GM18861 (cell line): ENCODE results near the gene RXFP3.
"Not testable (repeated sequence)": the region's sequence is repeated elsewhere in the genome, so short reads cannot be mapped to it uniquely, and the experiment has no call there.

ENCODE experiments used
- ATAC-seq: cut with Tn5 transposase; IDR thresholded peaks from one replicate; pipeline ENCODE4 v1.9.1; 2021; ENCODE audit not compliant: unreplicated experiment

The RXFP3 gene, protein sequence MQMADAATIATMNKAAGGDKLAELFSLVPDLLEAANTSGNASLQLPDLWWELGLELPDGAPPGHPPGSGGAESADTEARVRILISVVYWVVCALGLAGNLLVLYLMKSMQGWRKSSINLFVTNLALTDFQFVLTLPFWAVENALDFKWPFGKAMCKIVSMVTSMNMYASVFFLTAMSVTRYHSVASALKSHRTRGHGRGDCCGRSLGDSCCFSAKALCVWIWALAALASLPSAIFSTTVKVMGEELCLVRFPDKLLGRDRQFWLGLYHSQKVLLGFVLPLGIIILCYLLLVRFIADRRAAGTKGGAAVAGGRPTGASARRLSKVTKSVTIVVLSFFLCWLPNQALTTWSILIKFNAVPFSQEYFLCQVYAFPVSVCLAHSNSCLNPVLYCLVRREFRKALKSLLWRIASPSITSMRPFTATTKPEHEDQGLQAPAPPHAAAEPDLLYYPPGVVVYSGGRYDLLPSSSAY

DNA sequence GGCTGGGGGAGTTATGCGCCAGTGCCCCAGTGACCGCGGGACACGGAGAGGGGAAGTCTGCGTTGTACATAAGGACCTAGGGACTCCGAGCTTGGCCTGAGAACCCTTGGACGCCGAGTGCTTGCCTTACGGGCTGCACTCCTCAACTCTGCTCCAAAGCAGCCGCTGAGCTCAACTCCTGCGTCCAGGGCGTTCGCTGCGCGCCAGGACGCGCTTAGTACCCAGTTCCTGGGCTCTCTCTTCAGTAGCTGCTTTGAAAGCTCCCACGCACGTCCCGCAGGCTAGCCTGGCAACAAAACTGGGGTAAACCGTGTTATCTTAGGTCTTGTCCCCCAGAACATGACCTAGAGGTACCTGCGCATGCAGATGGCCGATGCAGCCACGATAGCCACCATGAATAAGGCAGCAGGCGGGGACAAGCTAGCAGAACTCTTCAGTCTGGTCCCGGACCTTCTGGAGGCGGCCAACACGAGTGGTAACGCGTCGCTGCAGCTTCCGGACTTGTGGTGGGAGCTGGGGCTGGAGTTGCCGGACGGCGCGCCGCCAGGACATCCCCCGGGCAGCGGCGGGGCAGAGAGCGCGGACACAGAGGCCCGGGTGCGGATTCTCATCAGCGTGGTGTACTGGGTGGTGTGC lies at the start of gene RXFP3:
TSS of gene RXFP3 (plus strand) at position 6 of the 636 bp plus-strand sequence. CDS start at position 361, 355 bp downstream.
- no peak for ATAC-seq

DNA sequence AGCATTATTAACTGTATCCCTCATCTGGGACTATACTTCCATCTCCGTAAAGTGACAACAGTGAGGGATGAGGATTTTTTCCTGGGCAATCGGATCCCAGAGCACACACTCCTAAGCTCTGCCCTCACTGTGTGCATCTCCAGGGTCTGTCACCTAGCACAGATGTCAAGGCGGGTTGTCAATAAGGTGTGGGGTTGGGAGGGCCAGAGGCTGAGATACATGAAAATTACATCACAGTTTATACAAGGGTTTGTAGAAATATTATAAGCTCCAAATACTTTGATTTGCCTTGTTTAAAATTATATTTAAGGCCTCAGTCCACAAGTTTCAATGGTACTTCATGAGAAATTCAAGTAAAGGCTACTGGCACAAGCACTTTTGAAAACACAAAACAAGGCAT lies 48.9 kb upstream of the RXFP3 start:
- no peak for ATAC-seq

DNA sequence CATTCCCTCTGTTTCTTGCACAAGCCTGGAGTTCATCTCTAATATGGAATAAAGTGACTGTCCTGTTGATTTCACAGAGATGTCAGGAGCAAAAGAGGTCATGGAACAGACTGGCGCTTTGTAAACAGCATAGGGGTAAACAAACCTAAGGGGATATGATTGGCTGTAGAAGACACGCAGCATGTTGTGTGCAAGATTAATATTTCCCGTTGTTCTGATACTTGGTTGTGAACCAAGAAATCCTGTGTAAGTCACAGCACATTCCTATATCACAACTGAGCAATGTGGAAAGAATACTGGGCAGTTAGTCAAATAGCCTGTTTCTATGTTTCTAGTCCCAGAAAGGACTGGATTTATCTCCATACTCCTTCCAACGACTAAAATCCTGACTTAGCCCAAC lies 47.6 kb upstream of the RXFP3 start:
- no peak for ATAC-seq

DNA sequence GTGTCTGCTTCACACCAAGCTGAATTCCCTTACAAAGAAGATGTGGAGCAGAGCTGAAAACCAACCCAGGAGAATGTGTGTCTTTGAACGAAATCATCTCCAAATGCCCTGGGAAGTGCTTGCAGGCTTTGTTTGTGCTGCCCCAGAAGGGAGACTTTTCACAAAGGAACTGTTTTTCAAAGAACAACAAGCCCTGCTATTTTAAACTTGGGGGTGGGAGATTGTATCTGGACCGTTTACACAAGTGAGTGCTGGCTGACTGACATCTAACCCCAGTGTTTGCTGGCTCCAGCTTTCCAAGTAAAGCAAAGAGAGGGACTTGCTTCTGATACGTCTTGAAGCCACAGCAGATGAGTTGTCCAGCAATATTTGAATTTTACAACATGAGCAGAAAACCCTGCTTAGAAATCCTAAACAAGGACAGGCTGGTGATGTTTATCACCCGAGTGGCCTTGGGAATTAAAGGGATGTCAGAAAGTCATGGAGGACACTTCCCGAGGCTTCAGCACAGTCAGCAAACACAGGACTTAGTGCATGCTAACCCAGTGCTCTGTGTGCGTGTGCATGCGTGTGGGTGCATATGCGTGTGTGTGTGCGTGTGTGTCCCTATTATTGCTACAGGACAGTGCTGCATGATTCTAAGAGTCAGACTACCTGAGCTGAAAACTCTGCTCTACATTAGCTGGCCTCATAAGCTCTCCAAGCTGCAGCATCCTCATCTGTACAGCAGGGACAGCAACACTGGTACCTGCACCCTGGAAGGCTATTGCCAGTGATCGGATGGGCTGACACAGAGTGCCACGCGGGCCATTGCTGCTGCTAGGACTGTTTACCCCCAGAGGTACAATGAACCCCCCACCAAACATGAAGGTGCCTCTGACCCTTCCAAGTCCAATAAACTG lies 45.8 kb upstream of the RXFP3 start:
- peak; percentile 49 for ATAC-seq

DNA sequence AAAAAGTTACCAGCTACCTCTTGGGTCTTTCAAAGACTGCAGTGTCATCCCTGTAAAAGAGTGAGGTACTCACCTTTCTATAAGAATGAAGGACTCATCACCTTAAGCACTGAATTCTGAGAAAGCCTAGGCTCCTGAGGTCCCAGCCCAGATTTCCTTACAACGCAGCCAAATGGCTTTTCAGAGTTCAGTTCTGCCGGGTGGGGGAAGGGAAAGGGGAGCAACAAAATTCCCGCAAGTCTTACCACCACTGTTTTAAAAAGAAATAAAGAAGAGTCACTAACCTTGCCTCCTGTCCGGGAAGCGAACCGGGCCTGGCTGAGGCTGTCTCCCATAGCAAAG lies 44.8 kb upstream of the RXFP3 start:
- ATAC-seq: no peak

DNA sequence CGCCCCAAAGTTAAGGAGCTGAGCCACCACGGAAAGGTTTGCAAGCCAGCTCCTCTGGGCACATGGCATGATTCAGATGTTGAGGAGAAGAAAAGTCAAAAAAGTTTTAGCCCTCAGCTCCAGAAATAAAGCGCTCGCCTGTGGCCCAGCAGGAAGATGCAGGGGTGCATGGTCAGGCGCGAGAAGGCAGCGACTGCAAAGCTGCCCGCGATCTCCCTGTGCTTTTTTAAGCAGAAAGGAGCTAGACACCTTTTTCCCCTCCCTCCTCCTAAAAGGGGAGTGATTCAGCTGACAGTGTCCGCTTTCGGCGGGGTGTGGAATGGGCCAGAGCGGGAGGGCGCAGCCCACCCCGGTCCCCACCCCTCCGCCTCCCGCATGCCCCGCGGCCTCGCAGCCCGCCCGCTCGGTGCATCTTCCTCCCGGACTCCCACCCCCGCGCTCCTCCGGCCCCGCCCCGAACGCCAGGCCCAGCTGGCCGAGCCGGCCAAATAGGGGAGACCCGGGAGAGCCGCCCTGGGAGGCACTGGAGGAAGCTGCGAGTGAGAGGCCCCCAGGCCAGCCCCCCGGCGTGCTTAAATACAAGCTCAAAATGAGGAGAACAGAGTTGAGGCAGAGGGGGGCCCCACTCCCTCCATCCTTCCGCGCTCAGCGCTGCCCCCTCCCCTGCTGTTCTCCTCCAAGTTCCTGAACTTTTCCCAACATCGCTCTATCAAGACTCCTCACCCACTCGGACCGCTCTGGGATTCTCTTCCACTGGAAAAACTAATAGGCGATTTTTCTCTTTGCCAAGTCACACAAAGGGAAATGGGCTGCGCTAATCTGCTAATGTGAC lies 44.2 kb upstream of the RXFP3 start, which contains the start of gene ADAMTS12:
TSS of gene ADAMTS12 (minus strand) at position 203 of the 832 bp plus-strand sequence. CDS start at position 69, 134 bp downstream.
- ATAC-seq: no peak

DNA sequence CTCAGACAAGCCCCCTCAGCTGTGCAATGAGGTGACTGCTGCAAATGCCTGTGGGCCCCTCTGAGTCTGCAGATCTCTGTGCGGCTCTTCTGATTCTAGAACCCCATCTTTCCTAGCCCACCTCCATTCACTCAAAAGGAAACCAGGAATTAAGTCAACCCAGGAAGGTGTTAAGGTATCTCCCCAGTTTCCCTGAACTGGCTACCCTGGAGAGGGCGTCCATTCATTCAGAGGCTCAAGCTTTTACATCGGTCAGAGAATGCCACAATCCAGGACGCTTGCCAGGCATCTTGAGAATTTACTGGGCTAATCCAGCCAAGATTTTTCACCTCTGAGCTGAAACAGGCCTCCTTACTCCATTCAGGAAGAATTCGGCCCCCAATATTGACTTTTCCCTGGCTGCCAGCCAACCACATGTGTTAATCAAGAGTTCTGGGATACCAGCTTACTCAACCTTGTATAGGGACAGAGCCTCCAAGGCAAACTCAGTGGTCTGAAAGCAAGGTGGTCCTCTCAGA lies 43.5 kb upstream of the RXFP3 start:
- no peak for ATAC-seq

DNA sequence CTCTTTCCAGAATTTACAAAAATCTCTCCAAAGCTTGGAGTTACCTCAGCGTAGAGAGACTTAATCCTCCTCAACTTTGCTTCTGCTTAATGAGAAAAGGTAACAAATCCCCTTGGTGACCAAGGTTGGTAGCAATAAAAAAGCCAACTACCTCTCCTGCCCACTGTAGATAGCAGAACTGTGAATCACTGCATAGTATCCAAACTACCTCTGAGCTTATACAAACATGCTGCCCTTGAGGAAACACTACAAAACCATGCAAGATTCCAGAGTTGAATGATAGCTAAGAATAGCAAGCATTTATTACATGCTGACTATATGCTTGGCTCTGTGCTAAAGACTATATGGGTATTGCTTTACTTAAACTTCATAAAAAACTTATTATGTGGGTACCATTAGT lies 41.6 kb upstream of the RXFP3 start:
- ATAC-seq: no peak

DNA sequence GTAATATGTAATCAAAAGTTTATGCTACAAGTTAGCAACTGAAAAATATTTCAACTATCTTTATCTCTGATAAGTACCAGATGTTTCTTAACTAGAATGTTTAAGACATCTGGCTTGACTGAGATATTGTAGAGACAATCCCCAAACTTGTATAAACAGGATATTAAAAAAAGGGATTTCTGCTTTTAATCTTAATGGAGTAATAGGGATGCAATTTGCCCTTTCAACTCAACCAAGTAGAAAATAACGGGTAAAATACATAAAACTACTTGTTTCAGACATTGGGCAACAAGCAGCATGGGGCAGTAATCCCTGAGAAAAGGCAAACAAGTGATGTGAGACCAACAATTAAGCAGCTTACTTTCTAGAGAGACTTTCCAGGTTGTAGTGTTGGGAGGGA lies 35.0 kb upstream of the RXFP3 start:
- ATAC-seq: no peak

DNA sequence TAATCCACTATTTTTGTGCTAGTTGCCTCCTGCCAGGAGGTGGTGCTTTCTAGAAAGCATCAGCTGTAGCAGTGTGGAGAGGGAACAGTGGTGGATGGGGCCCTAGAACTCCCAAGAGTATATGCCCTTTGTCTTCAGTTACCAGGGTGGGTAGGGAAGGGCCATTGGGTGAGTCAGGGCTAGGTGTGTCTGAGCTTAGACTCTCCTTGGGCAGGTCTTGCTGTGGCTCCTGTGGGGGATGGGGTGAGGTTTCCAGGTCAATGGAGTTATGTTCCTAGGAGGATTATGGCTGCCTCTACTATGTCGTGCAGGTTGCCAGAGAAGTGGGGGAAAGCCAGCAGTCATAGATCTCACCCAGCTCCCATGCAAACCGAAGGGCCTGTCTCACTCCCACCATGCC lies 33.1 kb upstream of the RXFP3 start:
- ATAC-seq: no peak

DNA sequence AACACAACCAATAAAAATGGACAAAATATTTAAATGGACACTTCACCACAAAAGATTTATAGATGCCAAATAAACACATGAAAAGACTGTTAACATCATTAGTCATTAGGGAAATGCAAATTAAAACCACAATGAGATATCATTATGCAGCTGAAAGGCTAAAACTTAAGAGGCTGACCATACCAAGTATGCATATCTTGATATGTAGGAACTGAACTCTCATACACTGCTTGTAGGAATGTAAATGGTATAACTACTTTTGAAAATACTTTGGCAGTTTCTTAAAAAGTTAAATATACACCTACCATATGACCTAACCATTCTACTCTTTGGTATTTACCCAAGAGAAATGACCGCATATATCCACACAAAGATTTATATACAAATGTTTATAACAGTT lies 30.8 kb upstream of the RXFP3 start:
- ATAC-seq: no peak

DNA sequence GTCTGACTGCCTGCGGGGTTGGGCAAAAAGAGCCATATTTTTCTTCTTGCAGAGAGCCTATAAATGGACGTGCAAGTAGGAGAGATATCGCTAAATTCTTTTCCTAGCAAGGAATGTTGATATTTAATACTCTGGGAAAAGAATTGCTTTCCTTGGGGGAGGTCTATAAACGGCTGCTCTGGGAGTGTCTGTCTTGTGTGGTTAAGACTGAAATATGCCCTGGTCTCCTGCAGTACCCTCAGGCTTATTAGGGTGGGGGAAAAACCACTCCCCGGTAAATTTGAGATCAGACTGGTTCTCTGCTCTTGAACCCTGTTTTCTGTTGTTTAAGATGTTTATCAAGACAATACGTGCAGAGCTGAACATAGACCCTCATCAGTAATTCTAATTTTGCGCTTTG lies 29.9 kb upstream of the RXFP3 start:
- not testable (repeated sequence) for ATAC-seq

DNA sequence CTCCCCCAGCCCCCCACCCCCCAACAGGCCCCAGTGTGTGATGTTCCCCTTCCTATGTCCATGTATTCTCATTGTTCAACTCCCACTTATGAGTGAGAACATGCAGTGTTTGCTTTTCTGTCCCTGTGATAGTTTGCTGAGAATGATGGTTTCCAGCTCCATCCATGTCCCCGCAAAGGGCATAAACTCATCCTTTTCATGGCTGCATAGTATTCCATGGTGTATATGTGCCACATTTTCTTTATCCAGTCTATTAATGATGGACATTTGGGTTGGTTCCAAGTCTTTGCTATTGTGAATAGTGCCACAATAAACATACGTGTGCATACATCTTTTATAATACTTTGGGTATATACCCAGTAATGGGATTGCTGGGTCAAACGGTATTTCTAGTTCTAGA lies 21.3 kb upstream of the RXFP3 start:
- not testable (repeated sequence) for ATAC-seq

DNA sequence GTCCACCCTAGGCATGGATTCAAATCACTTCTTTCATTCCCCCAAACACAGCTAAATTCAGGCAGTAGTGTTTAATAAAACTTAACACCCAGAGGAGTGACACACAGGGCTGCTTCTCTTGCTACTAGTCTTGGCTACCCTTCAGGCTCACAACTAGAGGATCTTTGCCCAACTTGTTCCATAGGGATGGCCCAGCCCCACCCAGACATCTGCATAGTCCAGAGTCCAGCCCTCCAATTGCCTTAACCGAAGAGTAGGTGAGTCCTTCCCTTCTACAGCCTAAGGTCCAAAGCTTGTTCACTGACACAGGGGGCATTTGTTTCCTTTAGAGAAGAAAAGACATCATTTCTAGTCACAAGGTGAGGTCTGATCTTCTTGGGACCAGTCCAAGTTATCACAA lies 15.2 kb upstream of the RXFP3 start:
- ATAC-seq: no peak

DNA sequence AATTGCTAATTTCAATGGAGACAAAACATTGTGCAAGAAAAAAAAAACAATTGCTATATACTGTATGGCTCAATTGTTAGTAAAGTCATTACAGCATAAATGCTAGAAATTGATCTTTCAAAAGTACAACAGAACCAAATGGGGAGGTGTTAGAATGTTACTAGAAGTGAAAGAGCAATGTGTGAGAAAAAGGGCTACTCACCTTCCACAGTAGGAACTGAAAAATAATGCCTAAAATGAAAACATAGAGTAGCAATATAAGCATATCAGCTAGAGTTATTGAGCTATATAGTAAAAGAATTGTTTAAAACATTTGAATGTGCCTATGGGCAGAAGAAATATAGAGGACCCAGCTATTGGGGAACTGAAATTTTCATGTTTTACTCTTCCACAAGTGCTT lies 10.9 kb upstream of the RXFP3 start:
- no peak for ATAC-seq

DNA sequence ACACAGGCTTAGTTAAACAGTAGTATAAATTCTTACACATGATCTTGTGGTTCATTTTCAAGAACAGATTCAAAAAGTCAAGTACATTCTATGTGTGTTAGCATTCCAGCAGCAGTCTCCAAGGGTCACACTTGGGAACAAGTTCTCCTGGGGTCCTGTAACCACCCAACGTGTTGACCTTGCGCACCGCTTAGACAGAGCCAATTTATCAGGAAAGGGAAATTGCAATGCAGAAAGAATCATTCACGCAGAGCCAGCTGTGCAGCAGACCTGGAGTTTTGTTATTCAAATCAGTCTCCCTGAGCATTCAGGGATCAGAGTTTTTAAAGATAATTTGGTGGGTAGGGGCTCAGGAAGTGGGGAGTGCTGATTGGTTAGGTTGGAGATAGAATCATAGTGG lies 8.5 kb upstream of the RXFP3 start:
- ATAC-seq: no peak

DNA sequence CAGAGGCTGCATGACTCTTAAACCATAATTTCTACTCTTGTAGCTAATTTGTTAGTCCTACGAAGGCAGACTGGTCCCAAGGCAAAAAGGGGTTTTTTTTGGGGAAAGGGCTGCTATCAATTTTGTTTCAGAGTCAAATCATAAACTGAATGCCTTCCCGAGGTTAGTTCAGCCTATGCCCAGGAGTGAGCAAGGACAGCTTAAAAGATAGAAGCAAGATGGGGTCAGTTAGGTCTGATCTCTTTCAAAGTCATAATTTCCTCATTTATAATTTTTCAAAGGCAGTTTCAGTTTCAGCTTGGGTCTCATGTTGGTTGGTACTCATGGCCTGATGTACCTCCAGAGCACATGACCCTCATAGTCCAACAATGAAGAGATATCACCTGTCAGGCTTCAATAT lies 7.9 kb upstream of the RXFP3 start:
- ATAC-seq: no peak

DNA sequence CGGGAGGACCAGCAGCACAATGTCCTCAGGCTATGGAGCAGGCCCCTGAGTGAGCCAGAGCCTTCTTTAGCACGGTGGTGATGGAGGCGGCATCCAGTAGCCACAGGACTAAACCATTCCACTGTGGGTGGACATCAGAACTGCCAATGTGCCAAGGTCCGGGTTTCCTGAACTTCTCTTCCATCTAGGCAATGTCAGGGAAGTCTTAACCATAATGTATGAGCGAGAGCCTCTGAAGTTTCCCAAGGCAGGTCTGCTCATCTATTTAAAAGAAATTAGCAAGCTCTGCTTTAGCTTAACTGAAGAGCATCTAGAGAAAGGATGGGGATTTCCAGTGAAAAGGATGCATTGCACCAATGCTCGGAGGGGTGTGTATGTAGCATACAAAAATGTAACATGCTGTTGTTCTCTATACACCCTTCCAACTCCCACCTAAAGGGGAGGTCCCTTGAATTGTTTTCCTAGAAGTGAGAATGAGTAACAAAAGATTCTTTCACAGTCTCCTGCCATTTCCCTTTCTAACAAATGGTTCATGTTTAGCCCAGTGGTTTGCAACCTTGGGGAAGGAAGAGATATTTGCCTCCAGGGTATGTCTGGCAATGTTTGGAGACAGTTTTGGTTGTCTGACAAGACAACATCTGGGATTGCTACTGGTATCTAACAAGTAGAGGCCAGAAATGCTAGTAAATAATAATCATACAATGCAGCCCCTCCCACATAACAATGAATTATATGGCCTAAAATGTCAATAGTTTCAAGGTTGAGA lies 6.1 kb upstream of the RXFP3 start:
- ATAC-seq: no peak

DNA sequence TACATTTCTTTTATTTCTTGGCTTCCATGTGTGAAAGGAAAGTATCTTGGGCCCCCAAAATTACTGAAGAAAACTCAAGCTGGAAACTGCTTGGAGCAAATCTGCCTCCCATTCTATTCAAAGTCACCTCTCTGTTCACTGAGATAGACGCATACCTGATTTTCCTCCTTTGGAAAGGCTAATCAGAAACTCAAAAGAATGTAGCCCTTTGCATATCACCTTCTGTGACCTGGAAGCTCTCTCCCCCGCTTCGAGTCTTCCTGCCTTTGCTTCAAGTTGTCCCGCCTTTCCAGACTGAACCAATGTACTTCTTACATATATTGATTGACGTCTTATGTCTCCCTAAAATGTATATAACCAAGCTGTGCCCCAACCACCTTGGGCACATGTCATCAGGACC lies 5.0 kb upstream of the RXFP3 start:
- no peak for ATAC-seq

DNA sequence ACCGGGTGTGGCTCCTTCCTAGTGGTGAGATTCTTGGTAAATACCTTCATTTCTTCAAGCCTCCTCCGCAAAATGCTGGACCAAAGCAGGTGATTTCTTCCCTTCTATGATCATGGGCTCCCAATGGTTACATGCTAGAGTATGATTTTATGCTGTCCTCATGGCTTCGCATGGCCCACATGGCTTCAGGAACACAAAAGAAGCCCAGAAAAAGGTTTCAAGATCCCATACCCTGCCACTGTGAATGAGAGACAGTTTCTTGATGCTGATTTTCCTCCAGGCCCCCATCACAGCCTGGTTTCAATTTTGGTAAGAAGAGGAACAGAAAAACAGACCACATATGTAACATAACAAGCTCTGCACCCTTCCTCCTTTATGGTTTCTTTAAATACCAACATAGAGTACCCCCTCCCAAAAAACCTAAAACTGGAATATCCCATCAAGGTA lies 2.4 kb upstream of the RXFP3 start:
- ATAC-seq: peak; percentile 82
